SK-N-MC (cell line): ENCODE measurements around the gene LATS2.

ENCODE experiments used
- EZH2 ChIP-seq: fragments of 200-600 bp; sonication (generic); IDR thresholded peaks from one replicate; pipeline ENCODE4 v1.6.1; 2017; ENCODE audit warnings: antibody characterized with exemption
- FOXP2 ChIP-seq: optimal IDR thresholded peaks from 2 replicates; pipeline ENCODE3; 2011; ENCODE audit warnings: mild to moderate bottlenecking, moderate library complexity; ENCODE audit not compliant: insufficient read depth; ENCODE audit errors: extremely low read length, control extremely low read depth
- POLR2AphosphoS5 ChIP-seq: IDR thresholded peaks from 2 replicates; pipeline ENCODE4 v1.6.1; 2012; ENCODE audit warnings: mild to moderate bottlenecking, low read depth, low read length, borderline replicate concordance

GRCh38 chr13:21033212-21033840 lies 28.1 kb downstream of the LATS2 start:
- TF ChIP-seq EZH2: no peak
- no peak for TF ChIP-seq POLR2AphosphoS5
- TF ChIP-seq FOXP2: no peak
